HG02571 (cell line): ENCODE data around the gene PCSK4.
"Not testable (repeated sequence)": the region's sequence is repeated elsewhere in the genome, so short reads cannot be mapped to it uniquely, and the experiment has no call there.

Experiments
- ATAC-seq: cut with Tn5 transposase; IDR thresholded peaks from one replicate; pipeline ENCODE4 v1.9.1; 2021; ENCODE audit warnings: mild to moderate bottlenecking, moderate library complexity; ENCODE audit not compliant: unreplicated experiment

The PCSK4 gene

DNA sequence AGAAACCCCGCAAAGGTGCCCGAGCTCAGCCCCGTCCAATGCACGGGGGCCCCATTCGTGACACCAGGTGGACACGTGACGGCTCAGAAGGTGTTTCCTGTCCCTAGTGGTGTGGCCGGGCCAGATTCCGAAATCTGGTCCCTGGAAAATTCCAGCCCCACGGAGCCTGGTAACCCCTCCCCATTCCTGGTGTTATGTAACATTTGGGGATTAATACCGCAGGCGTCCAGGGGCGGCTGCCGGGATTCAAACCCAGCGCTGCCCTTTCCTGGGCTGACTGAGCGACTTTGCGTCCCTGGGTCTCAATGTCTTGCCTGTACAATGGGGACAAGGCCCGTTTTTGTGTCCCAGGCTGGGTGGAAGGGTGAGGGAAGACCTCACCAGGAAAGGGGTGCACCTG is 32.7 kb upstream of the PCSK4 start:
- ATAC-seq = no peak

DNA sequence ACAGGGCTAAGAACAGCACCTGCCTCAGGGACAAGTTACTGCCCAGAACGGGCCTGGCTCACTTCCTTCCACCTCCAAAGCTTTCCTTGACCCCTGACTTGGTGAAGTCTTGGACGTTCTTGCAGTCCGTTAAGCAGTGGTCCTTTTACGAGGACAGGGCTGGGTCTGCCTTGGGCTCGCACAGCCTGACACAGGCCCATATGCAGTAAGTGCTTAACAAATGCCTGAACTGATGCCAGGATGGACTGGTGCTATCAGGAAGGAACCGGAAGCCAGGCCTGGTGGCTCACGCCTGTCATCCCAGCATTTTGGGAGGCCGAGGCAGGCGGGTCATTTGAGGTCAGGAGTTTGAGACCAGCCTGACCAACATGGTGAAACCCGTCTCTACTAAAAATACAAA is 31.9 kb upstream of the PCSK4 start:
- ATAC-seq = no peak

DNA sequence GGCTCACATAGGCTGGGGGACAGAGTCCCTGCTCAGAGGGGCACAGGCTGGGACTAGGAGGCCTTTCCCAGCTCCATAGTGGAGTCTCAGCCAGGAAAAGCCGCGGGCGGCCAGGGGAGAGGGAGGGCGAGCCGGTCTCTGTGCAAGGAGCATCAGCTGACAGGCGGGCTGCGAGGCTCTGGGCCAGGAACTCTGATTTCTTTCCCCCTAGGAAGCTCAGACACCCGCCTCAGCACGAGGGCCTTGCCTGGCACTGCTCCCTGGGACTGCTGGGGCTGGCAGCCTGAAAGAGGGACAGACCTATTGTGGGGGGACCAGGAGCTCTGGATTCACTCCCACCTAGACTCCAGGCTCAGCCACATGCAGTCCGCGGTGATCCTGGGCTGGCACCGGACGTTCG is 31.5 kb upstream of the PCSK4 start:
- no peak for ATAC-seq

DNA sequence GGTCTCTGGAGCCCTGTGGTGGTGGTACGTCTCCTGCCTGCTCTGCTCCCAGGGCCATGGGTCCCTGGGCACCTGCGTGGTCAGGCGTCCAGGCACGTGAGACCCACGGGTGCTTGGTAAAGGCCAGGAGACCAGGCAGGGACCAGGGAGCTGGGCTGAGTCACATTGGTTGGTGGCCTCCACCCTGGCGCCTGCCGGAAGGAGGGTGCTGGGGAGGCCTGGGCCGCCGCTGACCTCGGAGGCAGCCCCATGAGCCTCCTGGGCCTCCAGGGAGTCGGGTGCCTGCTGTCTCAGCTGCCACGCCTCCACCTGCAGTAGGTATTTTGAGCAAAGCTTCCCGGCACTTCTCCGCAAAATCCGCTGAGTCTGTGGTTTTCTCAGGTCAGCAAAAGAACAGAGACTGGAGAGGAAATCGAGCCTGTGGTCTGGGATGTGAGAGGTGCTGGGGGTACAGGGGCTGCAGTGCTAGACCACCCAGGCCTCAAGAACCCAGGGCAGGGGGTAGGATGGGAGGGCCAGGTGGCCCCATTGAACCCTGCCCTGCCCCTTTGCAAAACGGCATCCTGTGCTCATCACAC is 30.1 kb upstream of the PCSK4 start:
- no peak for ATAC-seq

DNA sequence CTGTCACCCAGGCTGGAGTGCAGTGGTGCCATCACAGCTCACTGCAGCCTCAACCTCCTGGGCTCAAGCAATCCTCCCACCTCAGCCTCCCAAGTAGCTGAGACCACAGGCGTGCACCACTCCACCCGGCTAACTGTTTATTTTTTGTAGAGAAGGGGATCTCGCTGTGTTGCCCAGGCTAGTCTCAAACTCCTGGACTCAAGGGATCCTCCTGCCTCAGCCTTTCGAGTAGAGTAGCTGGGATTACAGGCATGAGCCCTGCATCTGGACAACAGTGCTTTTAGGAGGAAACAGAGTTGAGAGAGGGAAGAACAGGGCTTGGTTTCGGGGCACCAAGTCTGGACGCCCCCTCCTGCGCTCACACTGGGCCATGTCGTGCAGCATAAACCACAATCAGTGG is 29.7 kb upstream of the PCSK4 start:
- ATAC-seq = not testable (repeated sequence)

DNA sequence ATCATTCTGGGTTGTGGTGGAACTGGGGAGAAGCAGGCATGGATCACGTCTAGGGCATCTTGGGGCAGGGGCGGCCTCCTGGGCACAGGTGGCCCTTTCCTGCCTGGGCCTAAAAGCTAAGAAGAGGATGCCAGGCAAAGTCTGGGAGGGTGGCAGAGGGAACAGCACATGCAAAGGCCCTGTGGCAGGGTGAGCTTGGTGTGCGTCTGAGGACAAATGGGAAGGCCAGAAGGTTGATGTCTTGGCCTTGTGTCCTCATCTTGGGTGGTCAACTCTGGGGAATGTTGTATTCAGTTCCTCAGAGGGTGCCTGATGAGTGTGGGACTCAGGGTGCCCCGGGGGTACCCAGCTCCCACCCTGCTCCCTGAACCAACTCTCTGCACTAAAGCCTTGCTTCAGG is 28.3 kb upstream of the PCSK4 start:
- ATAC-seq = no peak

DNA sequence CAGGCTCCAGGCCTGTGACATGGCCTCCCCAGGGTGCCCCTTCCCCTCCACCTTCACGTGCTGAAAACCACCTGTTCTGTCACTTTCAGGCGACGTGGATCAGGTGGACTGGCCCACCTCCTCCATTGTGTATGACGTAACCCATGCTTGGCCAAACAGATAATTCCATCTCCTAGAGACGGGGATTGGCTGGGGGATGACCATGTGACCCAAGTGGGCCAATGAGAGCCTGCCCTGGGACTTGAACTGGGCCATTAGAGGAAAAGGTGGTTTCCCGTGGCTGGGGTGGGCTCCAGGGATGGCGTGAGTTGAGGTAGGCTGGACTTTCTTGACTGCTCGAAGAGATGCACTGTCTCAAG is 26.2 kb upstream of the PCSK4 start:
- ATAC-seq = no peak

DNA sequence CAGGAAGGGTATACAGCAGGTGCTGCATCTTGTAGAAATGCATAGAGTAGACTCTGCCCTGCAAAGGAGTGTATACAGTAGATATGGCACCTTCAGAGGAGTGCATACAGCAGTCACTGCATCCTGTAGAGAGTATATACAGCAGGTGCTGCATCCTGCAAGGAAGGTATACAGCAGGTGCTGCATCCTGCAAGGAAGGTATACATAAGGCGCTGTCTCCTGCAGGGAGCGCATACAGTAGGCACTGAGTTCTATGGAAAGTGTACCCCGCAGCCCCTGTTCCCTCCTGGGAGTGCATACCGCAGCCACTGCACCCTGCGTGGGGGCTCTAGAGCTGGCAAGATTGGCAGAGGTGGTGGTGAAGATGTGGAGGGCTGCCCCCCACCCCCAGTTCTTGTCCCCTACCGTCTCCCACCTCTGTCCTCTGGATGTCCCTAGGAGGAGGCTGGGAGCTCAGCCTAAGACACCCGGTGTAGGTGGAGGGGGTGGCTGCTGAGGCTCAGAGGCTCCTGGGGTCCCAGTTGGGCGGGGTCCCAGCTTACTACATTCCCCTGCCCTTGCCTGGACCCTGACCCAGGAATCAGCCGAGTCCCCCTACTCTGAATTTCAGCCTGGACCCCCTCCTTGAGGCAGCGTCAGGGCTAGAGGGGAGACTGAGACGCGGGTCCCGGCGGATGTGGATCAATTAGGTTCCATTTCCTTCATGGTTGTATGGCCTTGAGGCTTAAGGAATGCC is 25.0 kb upstream of the PCSK4 start:
- ATAC-seq = no peak

DNA sequence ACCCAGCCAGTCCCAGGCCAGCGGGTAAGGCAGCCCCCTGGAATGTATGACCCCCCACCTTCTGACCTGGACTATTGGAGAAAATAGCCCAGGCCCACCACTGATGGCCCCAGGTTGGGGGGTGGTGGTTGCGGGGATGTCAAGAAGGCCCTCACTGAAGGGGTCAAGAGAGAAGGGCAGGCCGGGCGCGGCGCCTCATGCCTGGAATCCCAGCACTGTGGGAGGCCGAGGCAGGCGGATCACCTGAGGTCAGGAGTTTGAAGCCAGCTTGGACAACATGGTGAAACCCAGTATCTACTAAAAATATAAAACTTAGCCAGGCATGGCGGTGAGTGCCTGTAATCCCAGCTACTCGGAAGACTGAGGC is 24.1 kb upstream of the PCSK4 start:
- no peak for ATAC-seq

DNA sequence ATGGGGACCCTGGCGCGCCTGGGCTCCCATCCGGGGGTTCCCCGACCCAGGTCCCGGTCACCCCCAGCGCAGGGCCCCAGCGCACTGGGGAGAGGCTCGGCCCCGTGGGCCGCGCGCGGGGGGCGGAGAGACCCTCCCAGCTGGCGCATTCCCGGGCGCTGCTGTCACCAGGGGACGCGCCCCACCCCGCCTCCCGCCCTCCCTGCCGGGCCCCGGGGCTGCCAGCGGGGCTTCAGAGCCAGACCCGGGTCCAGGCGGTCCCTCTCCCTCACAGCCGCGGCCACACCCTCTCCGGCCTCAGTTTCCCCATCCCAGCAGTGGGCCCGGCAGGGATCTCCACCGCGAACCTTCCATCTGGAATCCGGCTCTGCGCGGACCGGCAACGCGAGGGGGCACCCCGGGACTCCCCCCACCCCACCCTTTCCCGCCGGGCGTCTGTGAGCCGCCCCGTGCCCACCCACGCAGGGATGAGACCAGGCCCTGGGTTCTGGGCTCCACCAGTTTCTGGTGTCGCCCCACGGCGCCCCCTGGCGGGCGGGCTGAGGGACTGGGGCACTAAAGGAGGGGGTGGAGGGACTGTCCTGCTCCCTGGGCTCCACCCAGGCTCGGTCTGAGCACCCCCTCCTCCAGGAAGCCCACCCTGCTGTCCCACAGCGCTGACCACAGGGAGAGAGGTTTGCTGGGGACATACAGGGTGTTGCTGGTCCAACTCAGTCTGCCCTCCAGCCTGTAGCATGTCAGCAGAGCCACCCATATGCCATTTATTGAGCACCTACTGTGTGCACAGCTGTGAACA is 23.5 kb upstream of the PCSK4 start:
- no peak for ATAC-seq

DNA sequence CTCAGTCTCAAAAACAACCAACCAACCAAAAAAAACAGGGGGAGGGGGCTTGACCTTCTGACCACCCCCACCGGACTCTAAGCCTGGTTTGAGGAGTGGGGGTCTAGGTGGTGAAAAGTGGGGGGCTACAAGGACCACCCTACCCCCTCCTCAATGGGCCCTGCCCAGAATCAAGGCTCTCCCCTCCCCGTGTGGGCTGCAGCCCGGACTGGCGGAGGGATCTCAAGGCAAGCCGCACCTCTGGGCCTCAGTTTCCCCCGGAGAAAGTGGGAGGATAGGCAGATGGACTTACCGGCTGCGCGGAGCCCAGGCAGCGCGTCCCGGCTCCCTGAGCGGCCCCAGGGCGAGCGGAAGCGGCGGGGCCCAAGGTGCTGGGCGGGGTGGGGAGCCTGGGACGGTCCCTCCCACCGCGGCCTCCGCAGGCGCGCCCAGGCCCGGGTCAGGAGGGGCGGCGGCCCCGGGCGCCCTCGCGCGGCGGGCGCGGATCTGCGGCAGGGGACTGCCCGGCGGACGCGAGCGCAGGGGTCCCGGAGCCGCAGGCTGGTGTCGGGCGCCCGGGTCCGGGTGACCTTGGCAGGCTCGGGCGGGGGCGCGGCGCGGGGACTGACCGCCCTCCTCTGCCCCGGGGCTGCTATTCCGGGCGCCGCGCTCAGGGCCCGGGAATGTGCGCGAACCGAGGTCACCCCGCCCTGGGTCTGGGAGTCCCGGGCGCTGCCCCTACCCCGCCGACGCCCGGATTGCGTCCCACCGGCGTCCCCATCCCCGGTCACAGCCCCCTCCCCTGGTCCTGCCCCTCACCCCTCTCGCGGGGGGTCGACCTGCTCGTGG is 22.7 kb upstream of the PCSK4 start, which contains the start of gene ADAMTSL5:
Gene ADAMTSL5 (minus strand): TSS at position 349 of the 828 bp plus-strand sequence. CDS start 2,076 bp downstream, outside the sequence.
- no peak for ATAC-seq

DNA sequence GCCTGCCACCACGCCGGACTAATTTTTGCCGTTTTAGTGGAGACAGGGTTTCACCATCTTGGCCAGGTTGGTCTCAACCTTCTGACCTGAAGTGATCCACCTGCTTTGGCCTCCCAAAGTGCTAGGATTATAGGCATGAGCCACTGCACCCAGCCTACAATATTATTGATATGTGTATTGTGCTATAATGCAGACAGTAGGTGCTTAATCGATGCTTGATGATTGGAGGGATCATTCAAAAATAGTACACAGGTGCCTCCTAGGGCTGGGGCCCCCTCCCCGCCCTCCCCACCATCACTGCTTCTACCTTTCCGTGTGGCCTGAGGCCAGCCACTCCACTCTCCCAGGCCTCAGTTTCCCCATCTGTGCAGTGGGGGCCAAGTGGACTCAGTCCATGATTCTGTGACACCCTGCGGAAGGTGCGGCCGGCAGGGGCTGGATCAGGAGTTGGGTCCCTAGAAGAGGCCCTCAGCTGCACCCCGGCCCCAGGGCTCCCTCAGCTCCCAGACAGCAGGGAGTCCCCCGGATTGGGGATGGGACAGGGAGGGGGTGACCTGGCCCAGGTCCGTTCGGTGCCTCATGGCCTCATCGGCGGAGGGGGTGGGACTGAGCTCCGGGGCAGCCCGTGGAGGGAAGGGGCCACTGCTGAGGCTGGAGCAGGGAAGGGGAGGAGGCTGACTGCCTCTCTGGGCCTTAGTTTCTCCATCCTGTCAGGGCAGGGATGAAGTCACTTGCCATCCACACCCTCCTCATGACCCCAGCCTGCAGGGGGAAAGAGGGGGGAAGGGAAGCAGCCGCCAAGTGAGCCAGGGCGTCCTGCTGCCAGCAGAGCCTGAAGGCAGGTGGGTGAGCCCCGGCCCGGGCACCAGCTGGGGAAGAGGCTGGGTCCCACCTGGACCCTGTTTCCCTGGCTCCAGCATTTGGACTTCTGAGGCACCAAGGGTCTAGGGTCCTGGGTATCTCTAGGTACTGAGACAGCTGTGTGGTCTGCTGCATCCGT is 21.5 kb upstream of the PCSK4 start:
- ATAC-seq = no peak

DNA sequence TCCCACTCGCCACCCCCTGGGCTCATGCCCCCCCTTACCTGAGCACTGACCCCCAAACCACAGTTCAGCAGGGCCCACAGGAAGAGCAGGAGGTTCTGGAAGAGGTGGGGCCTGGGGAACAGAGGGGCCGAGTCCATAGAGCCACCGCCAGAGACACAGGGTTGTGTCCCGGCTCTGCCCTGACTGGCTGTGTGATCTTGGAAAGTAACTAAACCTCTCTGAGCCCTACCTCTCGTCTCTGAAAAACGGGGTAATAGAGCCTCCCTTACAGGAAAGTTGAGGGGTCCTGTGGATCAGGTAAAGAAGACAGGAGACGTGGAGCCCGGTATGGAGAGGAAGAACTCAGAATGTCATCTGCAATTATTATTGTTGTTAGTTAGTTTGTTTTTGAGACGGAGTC is 20.7 kb upstream of the PCSK4 start:
- ATAC-seq = no peak

DNA sequence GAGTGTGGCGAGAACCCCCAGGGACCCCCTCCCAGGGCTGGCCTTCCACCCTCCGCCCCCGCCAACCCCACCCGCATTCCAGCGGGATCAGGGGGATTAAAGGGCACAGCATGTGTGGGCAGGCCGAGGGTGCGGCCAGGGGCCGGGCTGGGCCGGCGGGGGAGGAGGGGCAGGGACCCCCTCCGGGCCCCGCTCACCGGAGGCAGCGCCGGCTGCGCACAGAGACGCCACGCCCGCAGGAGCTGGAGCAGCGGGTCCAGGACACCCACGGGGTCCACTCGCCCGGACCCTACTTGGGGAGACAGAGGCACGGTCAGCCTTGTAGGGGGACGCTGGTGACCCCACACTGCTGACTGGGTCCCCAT is 20.3 kb upstream of the PCSK4 start:
- no peak for ATAC-seq

DNA sequence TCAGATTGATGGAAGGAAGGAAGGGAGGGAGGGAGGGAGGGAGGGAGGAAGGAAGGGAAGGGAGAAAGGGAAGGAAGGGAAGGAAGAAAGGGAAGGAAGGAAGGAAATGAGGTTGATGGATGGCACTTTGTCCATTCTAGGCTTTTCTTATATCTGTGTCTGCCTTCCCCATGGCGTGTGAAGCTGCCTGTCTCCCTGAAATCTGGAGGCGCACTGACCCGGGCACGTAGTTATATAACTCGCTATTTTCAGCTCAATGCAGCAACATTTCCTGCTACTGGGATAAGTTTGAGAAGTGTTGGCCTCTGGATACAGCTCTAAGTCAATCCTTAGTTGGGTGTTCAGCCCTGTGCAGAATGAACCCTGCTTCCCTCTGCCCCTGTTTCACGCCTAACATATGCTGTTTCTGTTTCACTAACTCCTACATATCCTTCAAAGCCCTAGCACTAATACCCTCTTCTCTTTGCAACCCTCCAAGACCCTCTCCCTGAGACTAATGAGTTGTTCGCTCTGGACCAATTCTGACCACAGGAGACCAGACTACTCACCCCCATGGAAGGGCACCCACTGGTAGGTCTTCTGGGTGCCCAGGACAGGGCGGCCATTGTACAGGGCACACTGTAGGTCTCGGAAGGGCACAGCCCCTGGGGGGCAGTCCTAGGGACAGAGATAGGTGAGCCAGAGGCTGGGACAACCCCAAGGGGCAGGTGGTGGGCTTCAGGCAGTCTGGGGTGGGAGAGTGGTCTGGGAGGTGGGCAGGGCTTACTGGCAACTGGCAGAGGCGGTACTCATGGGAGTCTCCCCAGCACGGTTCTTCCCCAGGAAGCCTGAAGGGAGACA is 19.7 kb upstream of the PCSK4 start:
- no peak for ATAC-seq

DNA sequence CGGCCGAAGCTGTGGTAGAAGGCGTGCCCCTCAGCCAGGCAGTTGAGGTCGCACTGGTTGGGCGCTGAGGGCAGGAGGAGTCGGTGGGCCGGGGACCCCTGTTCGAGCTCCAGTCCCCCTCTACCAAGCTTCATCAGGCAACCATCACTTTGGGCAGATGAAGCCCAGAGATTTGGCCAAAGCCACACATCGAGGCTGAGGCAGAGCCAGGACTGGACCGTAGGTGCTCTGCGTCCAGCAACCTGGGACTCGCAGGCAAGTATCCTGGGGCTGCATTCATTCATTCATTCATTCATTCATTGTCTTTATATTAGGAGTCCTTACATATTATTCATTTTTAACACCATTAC is 18.3 kb upstream of the PCSK4 start:
- ATAC-seq = no peak

DNA sequence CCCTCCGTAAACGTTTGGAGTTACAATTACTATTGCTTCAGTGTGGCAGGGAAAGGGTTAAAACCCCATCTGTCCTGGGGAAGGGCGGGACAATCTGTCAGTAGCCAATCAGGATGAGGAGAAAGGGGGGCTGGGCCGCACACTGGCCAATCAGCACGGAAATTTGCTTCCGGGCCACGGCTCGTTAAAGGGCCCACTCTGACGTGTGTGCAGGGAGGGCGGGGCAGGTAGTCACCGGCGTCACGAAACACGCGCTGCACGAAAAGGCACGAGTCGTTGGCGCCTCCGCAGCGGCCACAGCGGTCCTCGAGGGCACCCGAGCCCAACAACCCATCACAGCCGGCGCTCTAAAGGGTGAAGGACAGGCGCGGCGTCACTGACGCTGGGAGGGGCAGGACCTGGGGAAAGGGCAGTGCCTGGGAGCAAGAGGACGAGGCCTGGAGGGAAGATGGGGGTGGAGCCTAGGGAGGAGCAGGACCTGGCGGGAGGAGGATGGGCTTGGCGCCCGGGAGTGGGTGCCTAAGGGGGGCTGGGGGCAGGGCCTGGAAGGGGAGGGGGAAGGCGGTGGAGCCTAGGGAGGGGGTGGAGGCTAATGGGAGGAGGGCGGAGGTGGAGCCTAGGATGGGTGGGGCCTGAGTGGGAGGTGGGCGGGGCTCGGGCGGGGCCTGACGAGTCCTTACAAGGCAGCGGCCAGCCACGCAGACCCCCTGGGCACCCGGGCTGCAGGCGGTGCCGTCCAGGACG is 17.8 kb upstream of the PCSK4 start:
- ATAC-seq = no peak

DNA sequence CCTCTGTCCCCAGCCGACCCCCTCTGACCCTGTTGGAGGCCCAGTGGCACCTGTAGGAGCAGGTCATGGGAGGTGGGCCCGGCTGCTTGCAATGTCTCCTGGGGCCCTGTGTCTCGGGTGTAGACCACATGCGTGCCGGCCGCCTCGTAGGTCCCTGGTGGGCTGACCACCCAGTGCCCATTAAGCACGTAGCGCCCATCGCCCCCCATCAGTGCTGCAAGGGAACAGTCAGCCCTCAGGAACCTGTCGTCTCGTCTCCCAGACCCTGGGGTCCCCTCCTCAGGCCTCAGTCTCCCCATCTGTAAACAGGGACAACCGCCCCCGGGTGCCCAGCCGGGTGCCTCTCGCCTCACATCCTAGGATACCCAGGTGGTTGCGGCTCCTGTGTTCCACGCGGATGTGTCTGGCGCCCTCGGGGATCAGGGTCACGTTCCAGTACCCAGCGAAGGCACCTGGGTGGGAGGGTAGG is 17.1 kb upstream of the PCSK4 start:
- ATAC-seq = no peak
